GM12878 (cell line): Measurements from ENCODE around the gene STK11. TPM values are rescaled to one million over a fixed set of nuclear protein-coding genes. Genes with fewer than 3 reads are reported as not detected.

Experiments used
- ATAC-seq: fragments of 200-7000 bp; cut with Tn5 transposase; 3 replicates; pipeline ENCODE4 v1.9.1; 2020; ENCODE audit warnings: mild to moderate bottlenecking, moderate library complexity
- BruUV-seq: library from RNA; stranded (reverse); fragments of 400-500 nt; replicated peaks from 2 replicates; lab custom pipeline; 2021; lab: Mats Ljungman, UMichigan
- CTCF ChIA-PET: fragments of 300-600 bp; sonication (Branson Sonifier 250); formaldehyde crosslinking; extraction: SDS; loops from one replicate; lab custom pipeline; 2021; ENCODE audit warnings: inconsistent platforms; lab: Yijun Ruan, JAX
- POLR2A ChIA-PET: fragments of 350-600 bp; formaldehyde crosslinking; extraction: SDS; loops from one replicate; lab custom pipeline; 2021; ENCODE audit warnings: inconsistent platforms; lab: Charles Lee
- RAD21 ChIA-PET: fragments of 300-600 bp; sonication (Branson Sonifier 250); formaldehyde crosslinking; loops from one replicate; lab custom pipeline; 2023; ENCODE audit warnings: antibody characterized with exemption; ENCODE audit not compliant: unreplicated experiment; lab: Charles Lee
- SMC1A ChIA-PET: fragments of 300-600 bp; sonication (Branson Sonifier 250); formaldehyde crosslinking; loops from one replicate; lab custom pipeline; 2023; ENCODE audit not compliant: unreplicated experiment, uncharacterized antibody; lab: Charles Lee
- DNase-seq: peaks from one replicate; pipeline ENCODE4 v3.0.0-alpha.2; 2011; ENCODE audit warnings: low read depth, low spot score
- FAIRE-seq: peaks from 3 replicates; lab custom pipeline; 2011; peaks lifted over from hg19 to GRCh38; lab: Jason Lieb, UNC
- H2AFZ ChIP-seq: 2 replicates; pipeline ENCODE4 v1.6.0; 2011; ENCODE audit warnings: low read depth, low read length, control low read depth; ENCODE audit not compliant: control insufficient read depth
- H3K27ac ChIP-seq: 2 replicates; pipeline ENCODE4 v1.5.1; 2011; ENCODE audit warnings: control low read depth; ENCODE audit not compliant: control insufficient read depth, insufficient read depth
- H3K27me3 ChIP-seq, 2 experiments: replicated peaks in 1 of 2; 2 replicates each; pipeline versions ENCODE4 v1.6.0 to v1.6.1; 2011; ENCODE audit warnings: low read length in 1 of 2; ENCODE audit not compliant: control insufficient read depth in 2 of 2, insufficient read depth in 2 of 2
- H3K36me3 ChIP-seq, 2 experiments: 2 replicates each; pipeline ENCODE4 v1.5.1; 2011; ENCODE audit warnings: low read length in 1 of 2; ENCODE audit not compliant: control insufficient read depth in 2 of 2, insufficient read depth in 2 of 2
- H3K4me1 ChIP-seq: 2 replicates; pipeline ENCODE4 v1.6.1; 2011; ENCODE audit warnings: mild to moderate bottlenecking, low read length, moderate library complexity, mixed read lengths; ENCODE audit not compliant: control insufficient read depth, insufficient read depth
- H3K4me2 ChIP-seq: 2 replicates; pipeline ENCODE4 v1.6.0; 2011; ENCODE audit warnings: control low read depth; ENCODE audit not compliant: control insufficient read depth, insufficient read depth
- H3K4me3 ChIP-seq: fragments of 200-600 bp; sonication (generic); 2 replicates; pipeline ENCODE4 v1.5.1; 2016
- H3K79me2 ChIP-seq: 2 replicates; pipeline ENCODE4 v1.6.0; 2011; ENCODE audit warnings: low read length; ENCODE audit not compliant: control insufficient read depth, insufficient read depth
- H3K9ac ChIP-seq: 2 replicates; pipeline ENCODE4 v1.8.0; 2011; ENCODE audit warnings: low read length, control low read depth, mixed read lengths; ENCODE audit not compliant: control insufficient read depth, insufficient read depth
- H3K9me3 ChIP-seq: replicated peaks from 3 replicates; pipeline ENCODE4 v1.5.1; 2011; ENCODE audit warnings: mild to moderate bottlenecking, low read length; ENCODE audit not compliant: control insufficient read depth, insufficient read depth
- H4K20me1 ChIP-seq: 2 replicates; pipeline ENCODE4 v1.6.0; 2011; ENCODE audit not compliant: control insufficient read depth, insufficient read depth
- BCL11A ChIP-seq: IDR thresholded peaks from 2 replicates; pipeline ENCODE4 v1.6.1; 2011; ENCODE audit warnings: low read depth, low read length
- CBFB ChIP-seq: IDR thresholded peaks from 2 replicates; pipeline ENCODE4 v1.6.1; 2016; ENCODE audit warnings: antibody characterized with exemption, low read depth
- CEBPZ ChIP-seq: fragments of 150-350 bp; IDR thresholded peaks from 2 replicates; pipeline ENCODE4 v1.6.1; 2016; ENCODE audit warnings: low read depth, low read length
- EGR1 ChIP-seq, 2 experiments: IDR thresholded peaks; 1 replicate in 1 of 2; 2 replicates in 1 of 2; pipeline ENCODE4 v1.6.1; 2011 to 2012; ENCODE audit warnings: low read depth in 2 of 2, low read length in 2 of 2, borderline replicate concordance in 1 of 2, mild to moderate bottlenecking in 1 of 2, moderate library complexity in 1 of 2
- HCFC1 ChIP-seq: fragments of 150-350 bp; IDR thresholded peaks from 2 replicates; pipeline ENCODE4 v1.6.1; 2014; ENCODE audit warnings: low read length
- NBN ChIP-seq: fragments of 450-650 bp; IDR thresholded peaks from 2 replicates; pipeline ENCODE4 v1.6.1; 2016
- NKRF ChIP-seq: fragments of 450-650 bp; conservative IDR thresholded peaks from 2 replicates; pipeline ENCODE4 v1.6.1; 2017; ENCODE audit warnings: mild to moderate bottlenecking, moderate library complexity
- NR2F1 ChIP-seq: fragments of 450-650 bp; conservative IDR thresholded peaks from 2 replicates; pipeline ENCODE4 v1.6.1; 2017; ENCODE audit warnings: mild to moderate bottlenecking
- PBX3 ChIP-seq: IDR thresholded peaks from 2 replicates; pipeline ENCODE4 v1.6.1; 2011; ENCODE audit warnings: mild to moderate bottlenecking, low read depth, low read length, moderate library complexity; ENCODE audit not compliant: insufficient replicate concordance
- POLR2AphosphoS2 ChIP-seq: IDR thresholded peaks from 2 replicates; pipeline ENCODE4 v1.6.1; 2011; ENCODE audit warnings: low read depth, mild to moderate bottlenecking, low read length, improper control_type of control experiment, moderate library complexity
- RFX5 ChIP-seq: IDR thresholded peaks from 2 replicates; pipeline ENCODE4 v1.6.1; 2011; ENCODE audit warnings: low read depth, low read length, improper control_type of control experiment
- SMAD5 ChIP-seq: IDR thresholded peaks from 2 replicates; pipeline ENCODE4 v1.6.1; 2016; ENCODE audit warnings: antibody characterized with exemption, low read depth
- SMARCA5 ChIP-seq: fragments of 450-650 bp; IDR thresholded peaks from 2 replicates; pipeline ENCODE4 v1.6.1; 2017; ENCODE audit warnings: mild to moderate bottlenecking
- SP1 ChIP-seq: IDR thresholded peaks from one replicate; pipeline ENCODE4 v1.6.1; 2011; ENCODE audit warnings: low read depth, low read length
- TARDBP ChIP-seq: IDR thresholded peaks from 2 replicates; pipeline ENCODE4 v1.6.1; 2016; ENCODE audit warnings: borderline replicate concordance
- TBL1XR1 ChIP-seq: IDR thresholded peaks from 2 replicates; pipeline ENCODE4 v1.6.1; 2012; ENCODE audit warnings: low read depth, low read length, improper control_type of control experiment
- TCF3 ChIP-seq: IDR thresholded peaks from 2 replicates; pipeline ENCODE4 v1.6.1; 2012; ENCODE audit warnings: low read depth, mild to moderate bottlenecking, low read length, borderline replicate concordance; ENCODE audit not compliant: insufficient read depth
- TCF7 ChIP-seq: IDR thresholded peaks from 2 replicates; pipeline ENCODE4 v1.6.1; 2014; ENCODE audit warnings: antibody characterized with exemption, borderline replicate concordance
- ZBED1 ChIP-seq: IDR thresholded peaks from 2 replicates; pipeline ENCODE4 v1.6.1; 2016; ENCODE audit warnings: borderline replicate concordance
- WGBS: methylation state at CpG from one replicate; pipeline ENCODE4 v1.1.6; 2016; ENCODE audit warnings: low lambda C conversion rate; ENCODE audit not compliant: insufficient replicate concordance, insufficient coverage; ENCODE audit errors: missing lambda C conversion rate; 5-methylcytosine and 5-hydroxymethylcytosine counted together
- in situ Hi-C: fragments of 300-500 bp; cut with MboI; formaldehyde crosslinking; loops from 9 replicates; pipeline ENCODE4 v1.14.3; 2018; ENCODE audit warnings: mixed read lengths
- intact Hi-C: fragments of 100-400 bp; cut with micrococcal nuclease; formaldehyde crosslinking; loops from one replicate; pipeline ENCODE4 v1.14.2; 2022; ENCODE audit not compliant: unreplicated experiment
- polyA plus RNA-seq, 11 experiments: library from polyadenylated mRNA; depleted of rRNA in 4 of 11; unstranded in 6 of 11; stranded (reverse) in 5 of 11; fragments of >200 nt; fragmentation: Nextera tagmentation in 4 of 11; fragmentation: Illumina TruSeq in 1 of 11; extraction: Ambion mirVana in 4 of 11; extraction: Trizol in 1 of 11; gene quantifications; 1 replicate in 1 of 11; 2 replicates in 10 of 11; pipeline versions ENCODE4 v1.2.1 to v1.2.3, GENCODE V29; 2011 to 2016; ENCODE audit warnings: inconsistent platforms in 2 of 11, missing spikeins in 2 of 11, low read depth in 1 of 11
- total RNA-seq, 4 experiments: library from RNA; depleted of rRNA in 3 of 4; stranded (reverse); fragments of >200 nt in 3 of 4; fragmentation: Illumina TruSeq in 1 of 4; extraction: Trizol in 1 of 4; gene quantifications; 2 replicates each; pipeline versions ENCODE4 v1.2.1 to v1.2.3, GENCODE V29; 2013 to 2021

The STK11 gene
- total and polyA plus RNA-seq, 10 of the 15 experiments (the other 5 are each of a cell fraction or from before 2014, with no cell fraction given), result 0.33 to 71.0 (median 23.8) TPM

- intact Hi-C loops (loop anchor here (1.0 kb wide), 1 partner anchor 9 kb away; no protein-coding TSS in a partner anchor), in situ Hi-C loops (loop anchor here (10.0 kb wide), 1 partner anchor 816 kb away; no protein-coding TSS in a partner anchor)
- H3K27ac ChIP-seq, result peak within 1 kb of the TSS; percentile 98
- peak; percentile 86 for DNase-seq
- peaks cover 47% of the 10 kb centered on the region for H3K4me1 ChIP-seq
- ChIA-PET RAD21 (interaction anchor here (0.5 to 5.1 kb wide), 9 partner anchors 9 to 211 kb away, joined by 3 to 336 read pairs (median 5); partner anchors contain the start of gene ATP5F1D), POLR2A (interaction anchor here (0.5 to 8.7 kb wide), 20 partner anchors 9 to 405 kb away, joined by 3 to 184 read pairs (median 4); partner anchors contain the start of genes ARHGAP45, ATP5F1D and SBNO2), SMC1A (interaction anchor here (0.6 to 7.3 kb wide), 3 partner anchors 13 to 95 kb away, joined by 3 to 172 read pairs (median 3); partner anchors contain the start of gene ATP5F1D), CTCF (interaction anchor here (0.6 to 7.2 kb wide), 7 partner anchors 10 to 250 kb away, joined by 3 to 363 read pairs (median 3); partner anchors contain the start of genes ABCA7 and ATP5F1D)
- BruUV-seq, result no TSS peak
- peak within 1 kb of the TSS; percentile 98 for H3K4me3 ChIP-seq
- H2AFZ ChIP-seq, result no peak within 1 kb of the TSS; the same call in 1 of the 2 replicates
- H3K9me3 ChIP-seq, result no peaks in the 10 kb centered on the region
- under 1% methylated on average over 39 of the region's 50 CpGs for WGBS
- FAIRE-seq, result peak; percentile 96
- H3K4me2 ChIP-seq, result peak within 1 kb of the TSS; percentile 99
- H3K79me2 ChIP-seq, result peaks cover 45% of the 10 kb centered on the region
- H3K27me3 ChIP-seq, result no peaks in the 10 kb centered on the region
- peak; percentile 70 for ATAC-seq
- no peaks in the 10 kb centered on the region; the same call in 1 of the 2 replicates for H4K20me1 ChIP-seq
- peak within 1 kb of the TSS; percentile 98 for H3K9ac ChIP-seq
- peaks cover 25 to 27% of the 10 kb centered on the region in 2 experiments for H3K36me3 ChIP-seq
- TF ChIP-seq ZBED1, result no peak; the same call in 1 of the 2 replicates
- TF ChIP-seq PBX3, result no peak
- TF ChIP-seq TARDBP, result 0 out of 2 replicates have a peak, but pooled peaks have one; percentile 28
- no peak for TF ChIP-seq NKRF
- peak; percentile 88 for TF ChIP-seq SP1
- TF ChIP-seq SMARCA5, result no peak; the same call in 1 of the 2 replicates
- TF ChIP-seq NR2F1, result no peak
- peak; percentile 91 for TF ChIP-seq TCF3
- peak; percentile 25; the same call in 1 of the 2 replicates for TF ChIP-seq RFX5
- peak in 1 of 2 experiments; percentile 18; a peak in 1 of 3 replicates for TF ChIP-seq EGR1 (IDR thresholded peaks at IDR 0.05; ENCODE audit: borderline replicate concordance in 1 of 2, low read depth in 2 of 2, low read length in 2 of 2)
- TF ChIP-seq CBFB, result peak; percentile 76; the same call in 1 of the 2 replicates
- no peak for TF ChIP-seq CEBPZ
- TF ChIP-seq TCF7, result no peak
- peak; percentile 11; the same call in 1 of the 2 replicates for TF ChIP-seq BCL11A
- TF ChIP-seq POLR2AphosphoS2, result peak; percentile 100
- peak; percentile 99 for TF ChIP-seq SMAD5
- peak; percentile 48 for TF ChIP-seq HCFC1
- TF ChIP-seq TBL1XR1, result peak; percentile 1; the same call in 1 of the 2 replicates
- TF ChIP-seq NBN, result peak; percentile 14; the same call in 1 of the 2 replicates
These were observed 63.5 kb downstream of the STK11 start, which contains the start of gene CIRBP for GRCh38 chr19:1269065-1269477. TSS of gene CIRBP (plus strand) at chr19:1269332. CDS start at chr19:1270934, 1,602 bp downstream.
